Left colon (tissue), 2 donors: ENCODE results near the gene HEYL. TPM values are rescaled to one million over a fixed set of nuclear protein-coding genes. Genes with fewer than 3 reads are reported as not detected.

Experiments used
- ATAC-seq: fragments of 200-7000 bp; cut with Tn5 transposase; one replicate; pipeline ENCODE4 v1.9.1; 2020; ENCODE audit warnings: mild to moderate bottlenecking, moderate library complexity
- DNase-seq, 2 donors: peaks; one replicate each; pipeline ENCODE4 v3.0.0-alpha.2; 2020
- intact Hi-C, 2 donors: fragments of 100-400 bp; cut with DNase I in 1 of 2; cut with micrococcal nuclease in 1 of 2; formaldehyde crosslinking; loops; one replicate each; pipeline versions ENCODE4 v1.11.2 to v1.14.0; 2022; cut with DNase I, micrococcal nuclease
- total RNA-seq, 2 donors: library from RNA; stranded (reverse); fragmentation: NEBNext Ultra II Directional; extraction: Animal tissue kit (Norgen Biotek cat#: 25700); gene quantifications; one replicate each; pipeline ENCODE4 v1.2.1, GENCODE V29; 2021
- donor health status: DM: no; HTN: no; CAD: no.
- donor health status: DM: yes; HTN: yes; CAD: no.

The HEYL gene
- total RNA-seq, 2 donors from 2014 or later, result 1.3 to 1.9 TPM

- ATAC-seq (no peak), DNase-seq (peak; percentile 36 to 47)
- intact Hi-C loops, result no loop called here
Measured at GRCh38 chr1:39646232-39647081, 7.0 kb upstream of the HEYL start.

GRCh38 chr1:39645411-39646043 is 6.1 kb upstream of the HEYL start:
- no peak for ATAC-seq
- no peak for DNase-seq
- intact Hi-C loops, result no loop called here

GRCh38 chr1:39643705-39644104 is 4.3 kb upstream of the HEYL start:
- intact Hi-C loops, result no loop called here
- DNase-seq (no peak), ATAC-seq (no peak)

GRCh38 chr1:39642796-39643195 is 3.4 kb upstream of the HEYL start:
- intact Hi-C loops, result no loop called here

GRCh38 chr1:39640861-39641260 is 1.4 kb upstream of the HEYL start:
- ATAC-seq (no peak), DNase-seq (no peak)
- intact Hi-C loops, result no loop called here

More at GRCh38 chr1:39642796-39643195, 3.4 kb upstream of the HEYL start:
- no peak for DNase-seq
- no peak for ATAC-seq

- no peak for ATAC-seq
- intact Hi-C loops, result no loop called here
- no peak for DNase-seq
Measured at GRCh38 chr1:39638965-39639304, 508 bp downstream of the HEYL start.

- intact Hi-C loops, result no loop called here
- DNase-seq (no peak), ATAC-seq (no peak)
Measured at GRCh38 chr1:39637361-39637760, 2.1 kb downstream of the HEYL start.

GRCh38 chr1:39635871-39636210 is 3.6 kb downstream of the HEYL start:
- no peak for ATAC-seq
- intact Hi-C loops, result no loop called here
- DNase-seq, result no peak

GRCh38 chr1:39635205-39635870 is 4.1 kb downstream of the HEYL start:
- ATAC-seq (no peak), DNase-seq (no peak)
- intact Hi-C loops, result no loop called here

- intact Hi-C loops, result no loop called here
- DNase-seq (no peak), ATAC-seq (no peak)
Measured at GRCh38 chr1:39633422-39633821, 6.0 kb downstream of the HEYL start.

GRCh38 chr1:39632682-39633417 is 6.6 kb downstream of the HEYL start:
- intact Hi-C loops, result no loop called here
- DNase-seq (peak in 1 of 2 donors; percentile 30), ATAC-seq (peak; percentile 52)

- DNase-seq (no peak), ATAC-seq (no peak)
- intact Hi-C loops, result no loop called here
Measured at GRCh38 chr1:39632323-39632681, 7.1 kb downstream of the HEYL start.

GRCh38 chr1:39631361-39632322 is 7.8 kb downstream of the HEYL start:
- DNase-seq (no peak), ATAC-seq (no peak)
- intact Hi-C loops, result no loop called here

GRCh38 chr1:39628807-39629350 is 10.6 kb downstream of the HEYL start:
- DNase-seq, result no peak
- no peak for ATAC-seq
- intact Hi-C loops, result no loop called here

GRCh38 chr1:39626646-39627045 is 12.8 kb downstream of the HEYL start:
- intact Hi-C loops, result no loop called here
- DNase-seq (no peak), ATAC-seq (no peak)

GRCh38 chr1:39625462-39626273 is 13.8 kb downstream of the HEYL start:
- DNase-seq (peak; percentile 20 to 53), ATAC-seq (peak; percentile 13)
- intact Hi-C loops, result no loop called here

GRCh38 chr1:39625009-39625408 is 14.4 kb downstream of the HEYL start:
- DNase-seq, result no peak
- ATAC-seq, result no peak
- intact Hi-C loops, result no loop called here
